GM19099 (cell line): ENCODE results near the gene GSTM4.

Experiments
- POLR2A ChIP-seq: IDR thresholded peaks from 3 replicates; pipeline ENCODE4 v1.6.1; 2011; ENCODE audit warnings: low read depth; ENCODE audit not compliant: insufficient read length; ENCODE audit errors: extremely low read depth

Gene GSTM4

GRCh38 chr1:109621379-109622136 is 34.3 kb upstream of the GSTM4 start:
- TF ChIP-seq POLR2A = no peak

DNA sequence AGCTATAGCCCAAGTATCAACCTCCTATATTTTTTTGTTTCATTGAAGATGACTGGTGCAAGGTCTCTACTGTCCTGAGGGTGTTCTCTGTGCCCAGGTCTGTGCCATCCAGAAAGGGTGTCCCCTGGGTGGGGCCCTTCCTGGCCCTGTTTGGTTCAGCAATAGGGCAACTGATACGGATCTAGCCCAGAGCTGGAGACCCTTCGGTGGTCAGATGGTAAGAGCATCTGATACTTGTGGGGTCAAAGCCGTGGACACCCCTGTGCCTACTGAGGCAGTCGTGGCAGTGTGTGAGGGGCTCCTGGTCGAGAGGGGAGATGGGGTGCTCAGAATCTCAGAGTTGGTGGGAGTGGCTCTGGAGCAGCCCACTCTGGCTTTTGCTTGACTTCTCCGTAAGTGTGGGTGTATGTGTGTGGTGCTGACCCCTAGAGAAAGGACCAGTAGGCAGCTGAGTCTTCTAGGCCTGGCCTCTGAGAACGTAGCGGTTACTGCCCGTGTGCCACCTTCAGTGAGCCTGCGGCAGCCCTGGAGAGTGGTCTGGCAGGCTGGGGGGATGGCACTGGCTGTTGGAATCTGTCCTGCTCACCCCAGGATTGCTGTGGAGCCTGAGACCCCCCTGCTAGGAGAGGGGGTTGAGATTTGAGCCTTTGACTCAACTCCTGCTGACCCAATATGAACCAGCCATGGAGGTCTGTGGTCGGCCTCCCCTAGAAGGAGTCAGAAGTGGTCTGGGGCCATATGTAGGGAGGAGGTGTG is 33.6 kb upstream of the GSTM4 start:
- TF ChIP-seq POLR2A = no peak

DNA sequence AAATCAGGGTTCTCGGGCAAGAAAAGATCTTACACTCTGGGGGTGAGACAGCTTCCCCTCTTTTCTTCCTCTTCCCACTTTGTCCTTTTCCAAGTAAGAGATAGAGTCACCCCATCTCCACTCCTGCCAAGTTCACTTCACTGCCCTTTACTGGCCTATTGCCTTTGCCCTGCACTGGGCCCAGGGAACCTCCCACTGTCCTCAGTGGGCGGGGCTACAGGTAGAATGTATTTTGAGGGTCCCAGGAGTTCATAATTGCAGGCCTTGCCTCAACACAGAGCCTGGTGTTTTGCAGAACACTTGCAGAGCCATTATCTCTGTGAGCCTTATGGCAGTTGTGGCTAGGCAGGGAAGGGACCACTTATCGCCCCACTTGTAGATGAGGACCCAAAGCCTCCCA is 33.0 kb upstream of the GSTM4 start:
- no peak for TF ChIP-seq POLR2A

- no peak for TF ChIP-seq POLR2A
Measured at GRCh38 chr1:109623601-109624161, 32.2 kb upstream of the GSTM4 start.

- TF ChIP-seq POLR2A = no peak
Measured at GRCh38 chr1:109624201-109625010, 31.5 kb upstream of the GSTM4 start.

DNA sequence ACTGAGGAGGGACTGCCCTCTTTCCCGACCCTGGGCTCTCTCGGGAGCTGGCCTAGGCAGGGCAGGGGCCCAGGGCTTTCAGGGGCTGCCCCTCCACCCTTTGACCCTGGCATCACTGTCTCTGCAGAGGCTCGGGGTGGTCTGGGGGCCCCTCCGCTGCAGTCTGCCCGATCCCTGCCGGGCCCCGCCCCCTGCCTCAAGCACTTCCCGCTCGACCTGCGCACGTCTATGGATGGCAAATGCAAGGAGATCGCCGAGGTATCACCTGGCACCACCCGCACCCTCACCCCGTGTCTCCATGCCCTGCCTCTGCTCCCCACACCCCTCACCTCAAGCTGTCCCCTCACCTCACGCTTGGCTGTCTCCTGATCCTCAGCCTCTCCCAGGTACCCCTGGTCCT is 30.7 kb upstream of the GSTM4 start:
- TF ChIP-seq POLR2A = no peak

GRCh38 chr1:109625601-109626560 is 30.0 kb upstream of the GSTM4 start:
- TF ChIP-seq POLR2A = no peak

- TF ChIP-seq POLR2A = no peak
Measured at GRCh38 chr1:109626682-109627408, 29.1 kb upstream of the GSTM4 start.

- TF ChIP-seq POLR2A = no peak
Measured at GRCh38 chr1:109627692-109628399, 28.1 kb upstream of the GSTM4 start.

DNA sequence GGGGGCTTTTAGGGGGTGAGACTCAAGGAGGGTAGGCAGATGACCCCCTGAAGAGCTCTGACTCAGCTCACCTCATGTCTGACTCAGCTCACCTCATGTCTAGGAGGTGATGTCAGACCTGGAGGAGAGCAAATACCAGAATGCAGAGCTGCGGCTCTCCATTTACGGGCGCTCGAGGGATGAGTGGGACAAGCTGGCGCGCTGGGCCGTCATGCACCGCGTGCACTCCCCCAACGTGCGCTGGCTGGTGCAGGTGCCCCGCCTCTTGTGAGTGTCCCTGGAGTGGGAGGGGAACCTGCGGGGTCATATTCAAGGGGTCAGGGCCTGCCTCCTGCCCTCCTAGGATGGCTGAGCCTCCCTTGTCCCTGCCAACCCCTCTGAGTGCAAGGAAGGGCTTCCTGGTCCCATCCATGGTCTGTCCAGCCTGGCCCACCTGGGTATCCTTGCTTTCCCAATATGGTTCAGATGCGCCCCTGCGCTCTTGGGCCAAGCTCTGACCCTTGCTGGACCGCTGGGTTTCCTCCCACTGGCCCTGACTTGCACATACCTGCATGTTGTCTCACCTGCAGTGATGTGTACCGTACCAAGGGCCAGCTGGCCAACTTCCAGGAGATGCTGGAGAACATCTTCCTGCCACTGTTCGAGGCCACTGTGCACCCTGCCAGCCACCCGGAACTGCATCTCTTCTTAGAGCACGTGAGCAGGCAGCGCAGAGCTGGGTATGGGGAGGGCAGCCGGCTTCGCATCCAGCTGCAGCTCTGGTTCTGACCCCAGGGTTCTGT is 27.2 kb upstream of the GSTM4 start:
- TF ChIP-seq POLR2A = no peak

- TF ChIP-seq POLR2A = no peak
Measured at GRCh38 chr1:109629372-109630030, 26.4 kb upstream of the GSTM4 start.

GRCh38 chr1:109630081-109630897 is 25.6 kb upstream of the GSTM4 start:
- no peak for TF ChIP-seq POLR2A
